Measurements from ENCODE around the gene MTHFD2. TPM values are rescaled to one million over a fixed set of nuclear protein-coding genes. Genes with fewer than 3 reads are reported as not detected.

MTHFD2 gene
- total and polyA plus RNA-seq, 2 of the 8 experiments (the other 6 are each of a cell fraction or from before 2014, with no cell fraction given), result 99.5 to 291 TPM

GRCh38 chr2:74260495-74260894, 62.1 kb downstream of the MTHFD2 start:
- H3K23ac ChIP-seq (ENCODE audit: insufficient read length), result no peak overlapping the region
- ChIA-PET POLR2A (ENCODE audit: partially characterized antibody) (interaction anchor here (0.6 to 2.6 kb wide), 4 partner anchors 39 to 131 kb away, joined by 3 to 12 read pairs (median 6); partner anchors contain the start of gene MTHFD2), CTCF (ENCODE audit: partially characterized antibody) (interaction anchor here (0.5 to 6.0 kb wide), 20 partner anchors 10 to 852 kb away, joined by 3 to 50 read pairs (median 4); no protein-coding TSS in a partner anchor)
- no peaks in the 10 kb centered on the region for H3K27me3 ChIP-seq (replicated peaks in 1 of 4; ENCODE audit: control insufficient read depth in 3 of 4, extremely low read depth in 1 of 4, insufficient read depth in 3 of 4, low read length in 3 of 4)
- H4K8ac ChIP-seq (ENCODE audit: extremely low read depth, insufficient read depth, low read length), result no peak overlapping the region
- 83% methylated on average over 2 of the region's 2 CpGs; no CpG with 5 or more reads in 1 of the 2 experiments for WGBS, 2 experiments (ENCODE audit: extremely low coverage in 1 of 2, insufficient coverage in 1 of 2, insufficient read length in 1 of 2, insufficient replicate concordance in 2 of 2, low coverage in 1 of 2, low lambda C conversion rate in 2 of 2, missing lambda C conversion rate in 1 of 2)
- H2BK12ac ChIP-seq (ENCODE audit: low read depth, low read length), result no peak overlapping the region
- no peak overlapping the region for H2BK120ac ChIP-seq (replicated peaks; ENCODE audit: low read depth, low read length)
- no peak for DNase-seq (ENCODE audit: low read depth in 1 of 2, low spot score in 2 of 2)
- no peak overlapping the region for H3K4me3 ChIP-seq (ENCODE audit: extremely low read depth in 1 of 4, insufficient read depth in 2 of 4, low read depth in 3 of 4, low read length in 4 of 4)
- no peak overlapping the region for H3K56ac ChIP-seq (replicated peaks; ENCODE audit: insufficient read length, low read depth, low read length)
- H3K14ac ChIP-seq (ENCODE audit: insufficient read length), result no peak overlapping the region
- H3K79me1 ChIP-seq (ENCODE audit: low read depth, low read length), result no peaks in the 10 kb centered on the region
- H3K23me2 ChIP-seq (ENCODE audit: low read depth, low read length), result no peaks in the 10 kb centered on the region
- no peak for FAIRE-seq
- H3K36me3 ChIP-seq (ENCODE audit: control insufficient read depth in 2 of 4, insufficient read depth in 4 of 4, low read length in 3 of 4), result no peaks in the 10 kb centered on the region
- H3K27ac ChIP-seq (ENCODE audit: low read depth, low read length), result no peak overlapping the region
- no peak overlapping the region for H3K4ac ChIP-seq (replicated peaks; ENCODE audit: insufficient read length, low read depth, low read length)
- H3K18ac ChIP-seq (ENCODE audit: extremely low read depth, low read length), result no peak overlapping the region
- H3K79me2 ChIP-seq (ENCODE audit: control insufficient read depth in 1 of 2, insufficient read depth in 2 of 2, low read length in 2 of 2), result no peaks in the 10 kb centered on the region
- no peak overlapping the region for H2BK15ac ChIP-seq (ENCODE audit: low read length)
- H3K4me2 ChIP-seq (ENCODE audit: insufficient read depth in 1 of 2, low read depth in 2 of 2, low read length in 2 of 2), result no peak overlapping the region
- H2AFZ ChIP-seq (ENCODE audit: low read length), result no peak overlapping the region
- no peak overlapping the region for H3K9ac ChIP-seq (replicated peaks in 1 of 4; ENCODE audit: extremely low read depth in 1 of 4, low read depth in 3 of 4, low read length in 3 of 4)
- no peak overlapping the region for H2AK5ac ChIP-seq (ENCODE audit: low read depth, low read length)
- H4K5ac ChIP-seq (ENCODE audit: insufficient read length, low read depth, low read length), result no peak overlapping the region
- peaks cover 0 to 4% (median 1%) of the 10 kb centered on the region in 4 experiments; a peak in 2 of 7 replicates for H3K4me1 ChIP-seq (replicated peaks in 1 of 4; ENCODE audit: control insufficient read depth in 3 of 4, insufficient read depth in 4 of 4, low read length in 3 of 4)
- no peaks in the 10 kb centered on the region for H3K9me3 ChIP-seq (ENCODE audit: insufficient read depth in 2 of 2, low read depth in 1 of 2, low read length in 1 of 2)
- no peak overlapping the region for H2BK5ac ChIP-seq (ENCODE audit: low read depth, low read length)
- H2BK20ac ChIP-seq (ENCODE audit: low read length), result no peak overlapping the region
- H4K20me1 ChIP-seq (replicated peaks in 1 of 2; ENCODE audit: control insufficient read depth in 1 of 2, insufficient read depth in 2 of 2, low read length in 2 of 2), result no peaks in the 10 kb centered on the region
- TF ChIP-seq SIN3A (conservative IDR thresholded peaks at IDR 0.05 in 1 of 2, IDR thresholded peaks at IDR 0.05 in 1 of 2; ENCODE audit: low read depth in 1 of 2, low read length in 2 of 2), result no peak
- no peak for TF ChIP-seq SP4 (IDR thresholded peaks at IDR 0.05; ENCODE audit: low read length)
- no peak for TF ChIP-seq SRF (IDR thresholded peaks at IDR 0.05; ENCODE audit: low read depth, low read length)
- no peak for TF ChIP-seq KDM4A (IDR thresholded peaks at IDR 0.05; ENCODE audit: low read depth, low read length, severe bottlenecking)
- TF ChIP-seq TCF12 (IDR thresholded peaks at IDR 0.05; ENCODE audit: low read depth, low read length), result no peak
- TF ChIP-seq TAF7 (optimal IDR thresholded peaks at IDR 0.05; ENCODE audit: borderline replicate concordance, low read depth, low read length), result no peak
- no peak overlapping the region for H4K91ac ChIP-seq (replicated peaks; ENCODE audit: insufficient read length, low read length)
